Measurements from ENCODE around the gene M1AP. TPM values are rescaled to one million over a fixed set of nuclear protein-coding genes. Genes with fewer than 3 reads are reported as not detected.
A peak's percentile ranks its signal among the peaks of the same experiment; 100 is the strongest.

The M1AP gene
- polyA plus RNA-seq, 3 donors = 1.00 to 4.6 (median 1.8) TPM

GRCh38 chr2:74553892-74554819 is 94.0 kb downstream of the M1AP start, which contains the start of the genes DOK1 and LOXL3:
Gene DOK1, plus strand, starts transcription at chr2:74554720. Its CDS starts 35 bp downstream, at chr2:74554755.
Gene LOXL3, minus strand, starts transcription at chr2:74553942. Its CDS starts 1,308 bp downstream, at chr2:74552634.
- Histone ChIP-seq H3K4me3 (replicated peaks in 1 of 3; ENCODE audit: low read depth in 2 of 3, low read length in 3 of 3) (peak within 1 kb of the TSS; percentile 94 to 99 (median 98)), H3K79me2 (ENCODE audit: insufficient read depth, low read length) (peaks cover 69% of the 10 kb centered on the region), H3K27me3 (ENCODE audit: control insufficient read depth in 2 of 2, insufficient read depth in 2 of 2, low read length in 2 of 2) (no peaks in the 10 kb centered on the region), H4K20me1 (ENCODE audit: insufficient read depth, low read length) (peaks cover 19% of the 10 kb centered on the region), H3K4me1 (ENCODE audit: control insufficient read depth in 1 of 2, insufficient read depth in 2 of 2, low read length in 2 of 2) (peaks cover 32 to 50% of the 10 kb centered on the region in 2 donors), H3K9ac (ENCODE audit: insufficient read depth, low read length, poor library complexity, severe bottlenecking) (peak within 1 kb of the TSS; percentile 88), H3K27ac (ENCODE audit: low read depth in 1 of 2, low read length in 2 of 2) (peak within 1 kb of the TSS; percentile 82 to 94), H3K9me3 (replicated peaks in 1 of 2; ENCODE audit: control insufficient read depth in 1 of 2, insufficient read depth in 1 of 2, low read length in 2 of 2) (no peaks in the 10 kb centered on the region), H3K4me2 (replicated peaks; ENCODE audit: extremely low read depth, low read length, poor library complexity, severe bottlenecking) (peak within 1 kb of the TSS; percentile 97), H3K36me3 (replicated peaks in 1 of 2; ENCODE audit: control insufficient read depth in 1 of 2, insufficient read depth in 2 of 2, low read length in 2 of 2) (peaks cover 20 to 28% of the 10 kb centered on the region in 2 donors), H2AFZ (ENCODE audit: insufficient read depth, low read depth, low read length, poor library complexity, severe bottlenecking) (peak within 1 kb of the TSS; percentile 90)
- peak within 1 kb of the TSS; percentile 91 to 98 (median 96) for H3K27ac Mint-ChIP-seq
- H3K4me3 Mint-ChIP-seq = peak within 1 kb of the TSS; percentile 98 to 99
- H3K27me3 Mint-ChIP-seq (ENCODE audit: low read depth in 3 of 3) = peaks cover 2 to 5% (median 2%) of the 10 kb centered on the region in 3 donors
- peaks cover 28 to 39% of the 10 kb centered on the region in 2 donors for H3K36me3 Mint-ChIP-seq
- H3K9me3 Mint-ChIP-seq = no peaks in the 10 kb centered on the region
- DNase-seq = peak; percentile 74 to 82 (median 82)
- no peak for TF ChIP-seq CTCF (IDR thresholded peaks at IDR 0.05)
- intact Hi-C loops (cut with micrococcal nuclease) = loop anchor here (5.0 kb wide), 1 partner anchor 33 kb away; no protein-coding TSS in a partner anchor
- H3K4me1 Mint-ChIP-seq = peaks cover 48% of the 10 kb centered on the region
- WGBS (ENCODE audit: insufficient coverage) = under 1% methylated on average over 65 of the region's 73 CpGs

All from CD14-positive monocyte (primary cell).